Measurements from ENCODE around the gene FOXJ1.

- TF ChIP-seq POLR2A (IDR thresholded peaks at IDR 0.05; ENCODE audit: control extremely low read depth in 1 of 2, low read depth in 2 of 2, low read length in 2 of 2) = no peak
- TF ChIP-seq CHD7 (IDR thresholded peaks at IDR 0.05; ENCODE audit: insufficient replicate concordance, low read length) = no peak
- no peak for TF ChIP-seq CHD2 (IDR thresholded peaks at IDR 0.05; ENCODE audit: low read length)
- peak; percentile 26 to 56 (median 53) for TF ChIP-seq CTCF (IDR thresholded peaks at IDR 0.05; ENCODE audit: control extremely low read depth in 1 of 3, insufficient read depth in 1 of 3, low read depth in 1 of 3, low read length in 3 of 3)
- no peak for TF ChIP-seq ATF2 (IDR thresholded peaks at IDR 0.05; ENCODE audit: low read length)
- no peak for TF ChIP-seq KDM5A (IDR thresholded peaks at IDR 0.05; ENCODE audit: low read length)
- no peak for TF ChIP-seq ATF3 (IDR thresholded peaks at IDR 0.05; ENCODE audit: insufficient read depth, low read depth, low read length)
- TF ChIP-seq CEBPB (IDR thresholded peaks at IDR 0.05; ENCODE audit: low read depth, low read length) = no peak
- TF ChIP-seq POLR2AphosphoS5 (IDR thresholded peaks at IDR 0.05; ENCODE audit: low read depth, low read length) = no peak
- TF ChIP-seq EZH2 (IDR thresholded peaks at IDR 0.05; ENCODE audit: low read depth, low read length, severe bottlenecking) = no peak
- no peak for TF ChIP-seq CBX8 (IDR thresholded peaks at IDR 0.05; ENCODE audit: borderline replicate concordance, low read depth, low read length)
- TF ChIP-seq SUZ12 (IDR thresholded peaks at IDR 0.05; ENCODE audit: low read length) = no peak
- TF ChIP-seq CREB1 (IDR thresholded peaks at IDR 0.05) = no peak
- no peak for TF ChIP-seq EP300 (IDR thresholded peaks at IDR 0.05; ENCODE audit: borderline replicate concordance in 1 of 2, low read depth in 2 of 2, low read length in 2 of 2)
Observed at GRCh38 chr17:76152591-76152990, 11.5 kb upstream of the FOXJ1 start.

All from H1 (cell line).